ENCODE measurements around the gene CYB561. TPM values are rescaled to one million over a fixed set of nuclear protein-coding genes. Genes with fewer than 3 reads are reported as not detected.

CYB561 gene
- total RNA-seq, 2 donors from 2014 or later: 19.0 to 23.7 TPM

GRCh38 chr17:63421681-63422645 lies 24.1 kb downstream of the CYB561 start:
- TF ChIP-seq CTCF (IDR thresholded peaks at IDR 0.05): no peak
- ATAC-seq (ENCODE audit: insufficient number of reproducible peaks, low FRiP score, low read depth): no peak
- no peaks in the 10 kb centered on the region for H3K27me3 ChIP-seq (replicated peaks; ENCODE audit: insufficient read depth)

GRCh38 chr17:63420868-63421680 lies 25.0 kb downstream of the CYB561 start:
- H3K4me3 ChIP-seq: no peak overlapping the region
- no peaks in the 10 kb centered on the region for H3K9me3 ChIP-seq
- DNase-seq (ENCODE audit: low spot score) (no peak), ATAC-seq (ENCODE audit: insufficient number of reproducible peaks, low FRiP score, low read depth) (no peak)
- no peak for TF ChIP-seq CTCF (IDR thresholded peaks at IDR 0.05)
- no peaks in the 10 kb centered on the region for H3K27me3 ChIP-seq (replicated peaks; ENCODE audit: insufficient read depth)
- H3K36me3 ChIP-seq: peaks cover 7% of the 10 kb centered on the region
- no peak overlapping the region for H3K27ac ChIP-seq
- H3K4me1 ChIP-seq (ENCODE audit: control insufficient read depth in 1 of 2, low read depth in 2 of 2): peaks cover 0 to 4% of the 10 kb centered on the region in 2 donors

More at GRCh38 chr17:63421681-63422645, 24.1 kb downstream of the CYB561 start:
- H3K9me3 ChIP-seq: no peaks in the 10 kb centered on the region
- no peak for DNase-seq (ENCODE audit: low spot score)
- H3K36me3 ChIP-seq: peaks cover 7% of the 10 kb centered on the region
- no peak overlapping the region for H3K27ac ChIP-seq
- H3K4me1 ChIP-seq (ENCODE audit: control insufficient read depth in 1 of 2, low read depth in 2 of 2): peaks cover 0 to 4% of the 10 kb centered on the region in 2 donors
- no peak overlapping the region for H3K4me3 ChIP-seq

GRCh38 chr17:63419949-63420867 lies 25.9 kb downstream of the CYB561 start:
- Histone ChIP-seq H3K27me3 (replicated peaks; ENCODE audit: insufficient read depth) (no peaks in the 10 kb centered on the region), H3K4me3 (no peak overlapping the region), H3K36me3 (peaks cover 10% of the 10 kb centered on the region), H3K4me1 (ENCODE audit: control insufficient read depth in 1 of 2, low read depth in 2 of 2) (no peaks in the 10 kb centered on the region), H3K9me3 (no peaks in the 10 kb centered on the region), H3K27ac (no peak overlapping the region)
- TF ChIP-seq CTCF (IDR thresholded peaks at IDR 0.05): no peak
- DNase-seq (ENCODE audit: low spot score) (no peak), ATAC-seq (ENCODE audit: insufficient number of reproducible peaks, low FRiP score, low read depth) (no peak)

GRCh38 chr17:63419398-63419797 lies 26.7 kb downstream of the CYB561 start:
- Histone ChIP-seq H3K4me3 (no peak overlapping the region), H3K36me3 (peaks cover 12% of the 10 kb centered on the region), H3K27me3 (replicated peaks; ENCODE audit: insufficient read depth) (no peaks in the 10 kb centered on the region), H3K4me1 (ENCODE audit: control insufficient read depth in 1 of 2, low read depth in 2 of 2) (no peaks in the 10 kb centered on the region), H3K9me3 (no peaks in the 10 kb centered on the region), H3K27ac (no peak overlapping the region)
- no peak for TF ChIP-seq CTCF (IDR thresholded peaks at IDR 0.05)
- ATAC-seq (ENCODE audit: insufficient number of reproducible peaks, low FRiP score, low read depth): no peak
- DNase-seq (ENCODE audit: low spot score): no peak

Measured in thoracic aorta (tissue), 2 donors.